ENCODE data around the gene MANBA. TPM values are rescaled to one million over a fixed set of nuclear protein-coding genes. Genes with fewer than 3 reads are reported as not detected.

Gene MANBA
- total and polyA plus RNA-seq, 2 of the 13 experiments (the other 11 are each of a cell fraction or from before 2014, with no cell fraction given): 11.7 to 33.3 TPM

GRCh38 chr4:102733084-102733483, 27.7 kb downstream of the MANBA start:
- H3K79me2 ChIP-seq (ENCODE audit: insufficient read depth, low read length): peaks cover 15% of the 10 kb centered on the region
- H3K4me2 ChIP-seq (ENCODE audit: low read depth, low read length): no peak overlapping the region
- ATAC-seq (no peak), DNase-seq (ENCODE audit: low spot score) (no peak), FAIRE-seq (no peak)
- no peaks in the 10 kb centered on the region for H4K20me1 ChIP-seq (ENCODE audit: insufficient read depth, low read length)
- peaks cover 51% of the 10 kb centered on the region for H3K4me1 ChIP-seq (ENCODE audit: insufficient read depth, low read length)
- intact Hi-C loops (cut with micrococcal nuclease; ENCODE audit: unreplicated experiment) (no loop called here), in situ Hi-C loops (cut with HindIII; ENCODE audit: extremely low pct_ligation_motif_present, low pct_unique_long_range_greater_than_20kb) (no loop called here)
- no peaks in the 10 kb centered on the region for H3K27me3 ChIP-seq (ENCODE audit: control insufficient read depth in 1 of 2, insufficient read depth in 2 of 2, low read length in 2 of 2)
- POLR2A ChIA-PET: no interaction called here
- no peaks in the 10 kb centered on the region for H3K9me3 ChIP-seq (ENCODE audit: low read length)
- H3K36me3 ChIP-seq (replicated peaks in 1 of 2; ENCODE audit: control insufficient read depth in 1 of 2, insufficient read depth in 2 of 2, low read length in 2 of 2): 0 out of 5 replicates have a peak, but pooled peaks cover 0 to 1% of the 10 kb centered on the region in 2 experiments
- CTCF ChIA-PET (ENCODE audit: low intra/inter-chr PET ratio, low total read pairs): no interaction called here
- no peak overlapping the region for H3K27ac ChIP-seq (ENCODE audit: extremely low read length, insufficient read depth, low read length)
- no peak overlapping the region for H3K4me3 ChIP-seq (replicated peaks in 1 of 3; ENCODE audit: insufficient read depth in 1 of 3, low read depth in 2 of 3, low read length in 3 of 3)
- no TSS peak for BruUV-seq (replicated peaks)
- no peak overlapping the region for H3K9ac ChIP-seq (ENCODE audit: insufficient read depth, low read depth, low read length)
- no peak overlapping the region for H2AFZ ChIP-seq (ENCODE audit: low read length)
- 98% methylated on average over 3 of the region's 3 CpGs for WGBS (ENCODE audit: low lambda C conversion rate)
- TF ChIP-seq HES4 (CRISPR knock-in tag; IDR thresholded peaks at IDR 0.05; ENCODE audit: borderline replicate concordance) (no peak), POLR2AphosphoS2 (IDR thresholded peaks at IDR 0.05; ENCODE audit: low read depth, low read length) (no peak), KLF11 (CRISPR knock-in tag; IDR thresholded peaks at IDR 0.05) (no peak), ZNF724P (CRISPR knock-in tag; IDR thresholded peaks at IDR 0.05; ENCODE audit: borderline replicate concordance) (no peak), MEIS1 (CRISPR knock-in tag; IDR thresholded peaks at IDR 0.05; ENCODE audit: borderline replicate concordance) (no peak), U2AF2 (IDR thresholded peaks at IDR 0.05; ENCODE audit: low read depth, low read length) (no peak), ATF1 (CRISPR knock-in tag; IDR thresholded peaks at IDR 0.05) (no peak), GABPB1 (CRISPR knock-in tag; IDR thresholded peaks at IDR 0.05) (no peak), SETDB1 (CRISPR knock-in tag; IDR thresholded peaks at IDR 0.05; ENCODE audit: borderline replicate concordance) (no peak), IRF1 (CRISPR knock-in tag; IDR thresholded peaks at IDR 0.05; ENCODE audit: low read depth) (no peak), E2F5 (CRISPR knock-in tag; conservative IDR thresholded peaks at IDR 0.05) (no peak), NFAT5 (CRISPR knock-in tag; IDR thresholded peaks at IDR 0.05) (no peak), SMARCC2 (IDR thresholded peaks at IDR 0.05) (no peak), ZNF790 (CRISPR knock-in tag; IDR thresholded peaks at IDR 0.05; ENCODE audit: borderline replicate concordance) (no peak), DDIT3 (CRISPR knock-in tag; IDR thresholded peaks at IDR 0.05) (no peak), ZNF746 (CRISPR knock-in tag; IDR thresholded peaks at IDR 0.05) (no peak), ZNF552 (CRISPR knock-in tag; IDR thresholded peaks at IDR 0.05; ENCODE audit: borderline replicate concordance) (no peak)
